Adipocyte (in vitro differentiated cells): Measurements from ENCODE around the gene ME2.
A peak's percentile ranks its signal among the peaks of the same experiment; 100 is the strongest.
"Not testable (repeated sequence)": the region's sequence is repeated elsewhere in the genome, so short reads cannot be mapped to it uniquely, and the experiment has no call there.

Experiments used
- DNase-seq: peaks from one replicate; pipeline ENCODE4 v3.0.0-alpha.2; 2015; ENCODE audit warnings: low read depth
- H3K27me3 ChIP-seq: replicated peaks from 2 replicates; pipeline ENCODE4 v1.7.0; 2013; ENCODE audit warnings: mild to moderate bottlenecking, low read length, moderate library complexity; ENCODE audit not compliant: control insufficient read depth, insufficient read depth
- H3K36me3 ChIP-seq: 2 replicates; pipeline ENCODE4 v1.7.0; 2013; ENCODE audit warnings: low read length, mild to moderate bottlenecking, moderate library complexity; ENCODE audit not compliant: control insufficient read depth, insufficient read depth, severe bottlenecking
- H3K4me1 ChIP-seq: 2 replicates; pipeline ENCODE4 v1.7.0; 2013; ENCODE audit warnings: mild to moderate bottlenecking, low read length, moderate library complexity; ENCODE audit not compliant: control insufficient read depth, insufficient read depth
- H3K4me3 ChIP-seq: 2 replicates; pipeline ENCODE4 v1.7.0; 2013; ENCODE audit warnings: mild to moderate bottlenecking, low read length, moderate library complexity
- H3K9ac ChIP-seq: 2 replicates; pipeline ENCODE4 v1.7.0; 2013; ENCODE audit warnings: mild to moderate bottlenecking, low read length, moderate library complexity
- H3K9me3 ChIP-seq: 2 replicates; pipeline ENCODE4 v1.7.0; 2013; ENCODE audit warnings: mild to moderate bottlenecking, low read length, moderate library complexity; ENCODE audit not compliant: control insufficient read depth

Gene ME2

GRCh38 chr18:50862401-50862800 is 16.5 kb upstream of the ME2 start:
- H3K36me3 ChIP-seq = no peaks in the 10 kb centered on the region
- H3K4me3 ChIP-seq = no peak overlapping the region
- peaks cover 9% of the 10 kb centered on the region for H3K4me1 ChIP-seq
- H3K9me3 ChIP-seq = no peaks in the 10 kb centered on the region
- H3K9ac ChIP-seq = no peak overlapping the region
- H3K27me3 ChIP-seq = no peaks in the 10 kb centered on the region
- no peak for DNase-seq

GRCh38 chr18:50863840-50864375 is 15.0 kb upstream of the ME2 start:
- H3K36me3 ChIP-seq = no peaks in the 10 kb centered on the region
- H3K4me1 ChIP-seq = peaks cover 13% of the 10 kb centered on the region
- H3K9ac ChIP-seq = no peak overlapping the region
- no peaks in the 10 kb centered on the region for H3K27me3 ChIP-seq
- no peaks in the 10 kb centered on the region for H3K9me3 ChIP-seq
- H3K4me3 ChIP-seq = no peak overlapping the region
- DNase-seq = no peak

DNA sequence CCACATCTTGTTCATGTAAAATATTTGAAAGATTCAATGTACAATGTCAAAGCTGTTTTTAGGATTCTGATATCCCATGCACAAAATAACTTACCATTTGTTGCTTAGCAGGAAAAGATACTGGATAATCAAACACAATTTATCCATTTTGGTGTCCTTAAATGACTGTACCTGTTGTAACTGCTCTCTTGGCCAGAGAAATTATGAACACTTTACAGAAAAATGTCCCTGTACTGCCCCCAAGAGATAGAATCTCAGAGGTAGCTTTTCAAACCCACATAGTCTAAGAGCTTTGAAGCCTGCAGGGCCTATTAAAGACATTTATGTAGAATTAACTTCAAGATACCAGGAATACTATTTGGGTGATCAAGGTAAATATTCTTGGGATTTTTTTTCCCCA is 12.2 kb upstream of the ME2 start:
- no peak overlapping the region for H3K4me3 ChIP-seq
- H3K9me3 ChIP-seq = no peaks in the 10 kb centered on the region
- H3K27me3 ChIP-seq = no peaks in the 10 kb centered on the region
- peaks cover 20% of the 10 kb centered on the region for H3K4me1 ChIP-seq
- DNase-seq = peak; percentile 43
- no peak overlapping the region for H3K9ac ChIP-seq
- H3K36me3 ChIP-seq = no peaks in the 10 kb centered on the region

- no peak for DNase-seq
- H3K4me3 ChIP-seq = no peak overlapping the region
- peaks cover 20% of the 10 kb centered on the region for H3K4me1 ChIP-seq
- H3K9me3 ChIP-seq = no peaks in the 10 kb centered on the region
- H3K27me3 ChIP-seq = no peaks in the 10 kb centered on the region
- no peak overlapping the region for H3K9ac ChIP-seq
- H3K36me3 ChIP-seq = no peaks in the 10 kb centered on the region
Observed at GRCh38 chr18:50869150-50869549, 9.8 kb upstream of the ME2 start.

DNA sequence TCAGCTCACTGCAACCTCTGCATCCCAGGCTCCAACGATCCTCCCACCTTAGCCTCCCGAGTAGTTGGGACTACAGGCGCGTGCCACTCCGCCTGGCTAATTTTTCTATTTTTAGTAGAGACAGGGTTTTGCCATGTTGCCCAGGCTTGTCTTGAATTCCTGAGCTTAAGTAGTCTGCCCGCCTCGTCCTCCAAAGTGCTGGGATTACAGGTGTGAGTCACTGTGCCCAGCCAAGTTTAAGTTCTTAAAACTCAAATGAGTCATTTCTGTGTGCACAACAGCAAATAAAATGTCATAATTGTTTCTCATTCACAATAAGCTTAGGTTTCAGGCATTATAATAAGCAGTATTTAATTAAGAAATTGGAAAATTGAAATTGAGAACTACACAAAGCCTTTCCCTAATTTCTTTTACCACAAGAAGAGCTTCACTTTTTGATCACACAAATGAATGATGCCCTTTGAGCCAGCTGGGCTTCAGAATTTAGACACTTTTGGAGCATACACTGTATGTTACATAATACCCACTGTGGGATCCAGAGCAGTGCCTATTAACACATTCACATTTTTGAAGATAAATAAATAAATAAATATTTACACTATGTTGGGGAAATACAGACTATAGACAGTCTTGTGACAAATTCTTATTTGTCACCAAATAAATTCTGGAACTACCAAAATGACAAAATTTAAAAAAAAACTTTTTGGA is 8.6 kb upstream of the ME2 start:
- H3K27me3 ChIP-seq = no peaks in the 10 kb centered on the region
- DNase-seq = peak; percentile 72
- no peak overlapping the region for H3K4me3 ChIP-seq
- no peak overlapping the region for H3K9ac ChIP-seq
- no peaks in the 10 kb centered on the region for H3K36me3 ChIP-seq
- H3K9me3 ChIP-seq = no peaks in the 10 kb centered on the region
- H3K4me1 ChIP-seq = peaks cover 20% of the 10 kb centered on the region

- no peaks in the 10 kb centered on the region for H3K27me3 ChIP-seq
- no peak overlapping the region for H3K4me3 ChIP-seq
- H3K9ac ChIP-seq = no peak overlapping the region
- H3K36me3 ChIP-seq = no peaks in the 10 kb centered on the region
- H3K9me3 ChIP-seq = no peaks in the 10 kb centered on the region
- DNase-seq = no peak
- peaks cover 11% of the 10 kb centered on the region for H3K4me1 ChIP-seq
Observed at GRCh38 chr18:50871846-50872245, 7.1 kb upstream of the ME2 start.

GRCh38 chr18:50875966-50876536 is 2.9 kb upstream of the ME2 start:
- H3K4me1 ChIP-seq = peaks cover 12% of the 10 kb centered on the region
- H3K36me3 ChIP-seq = no peaks in the 10 kb centered on the region
- no peaks in the 10 kb centered on the region for H3K9me3 ChIP-seq
- no peak overlapping the region for H3K4me3 ChIP-seq
- no peaks in the 10 kb centered on the region for H3K27me3 ChIP-seq
- no peak overlapping the region for H3K9ac ChIP-seq
- DNase-seq = no peak

DNA sequence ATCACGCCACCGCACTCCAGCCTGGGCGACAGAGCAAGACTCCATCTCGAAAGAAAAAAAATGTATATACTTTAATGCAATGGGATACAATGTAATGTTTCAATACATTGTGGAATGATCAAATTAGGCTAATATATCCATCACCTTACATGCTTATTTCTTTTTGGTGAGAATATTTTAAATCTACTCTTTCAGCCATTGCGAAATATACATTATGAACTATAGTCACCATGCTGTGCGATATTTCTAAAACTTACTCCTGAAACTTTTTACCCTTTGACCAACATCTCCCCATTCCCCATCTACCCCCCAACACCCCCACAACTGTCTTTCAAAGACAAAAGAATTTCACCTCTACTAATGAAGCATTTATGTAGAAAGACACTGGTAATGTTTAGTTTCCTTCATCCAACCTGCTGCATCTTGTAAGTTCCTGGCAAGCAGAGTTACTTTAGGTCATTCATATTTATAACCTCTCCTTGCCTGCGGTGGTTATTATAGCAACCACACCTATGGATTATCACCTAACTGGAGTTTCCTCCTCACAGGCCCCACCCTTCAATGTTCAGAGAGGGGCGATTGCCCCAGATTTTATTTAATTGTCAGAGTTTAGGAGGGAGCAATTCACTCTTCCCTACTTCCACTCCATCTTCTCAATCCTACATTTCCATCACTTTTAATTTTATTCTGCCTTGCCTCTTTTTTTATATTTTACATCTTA is 1.2 kb upstream of the ME2 start:
- DNase-seq = no peak
- H3K4me3 ChIP-seq = peak overlapping the region; percentile 100
- no peaks in the 10 kb centered on the region for H3K27me3 ChIP-seq
- no peaks in the 10 kb centered on the region for H3K36me3 ChIP-seq
- H3K4me1 ChIP-seq = peaks cover 12% of the 10 kb centered on the region
- H3K9ac ChIP-seq = peak overlapping the region; percentile 97
- H3K9me3 ChIP-seq = no peaks in the 10 kb centered on the region

DNA sequence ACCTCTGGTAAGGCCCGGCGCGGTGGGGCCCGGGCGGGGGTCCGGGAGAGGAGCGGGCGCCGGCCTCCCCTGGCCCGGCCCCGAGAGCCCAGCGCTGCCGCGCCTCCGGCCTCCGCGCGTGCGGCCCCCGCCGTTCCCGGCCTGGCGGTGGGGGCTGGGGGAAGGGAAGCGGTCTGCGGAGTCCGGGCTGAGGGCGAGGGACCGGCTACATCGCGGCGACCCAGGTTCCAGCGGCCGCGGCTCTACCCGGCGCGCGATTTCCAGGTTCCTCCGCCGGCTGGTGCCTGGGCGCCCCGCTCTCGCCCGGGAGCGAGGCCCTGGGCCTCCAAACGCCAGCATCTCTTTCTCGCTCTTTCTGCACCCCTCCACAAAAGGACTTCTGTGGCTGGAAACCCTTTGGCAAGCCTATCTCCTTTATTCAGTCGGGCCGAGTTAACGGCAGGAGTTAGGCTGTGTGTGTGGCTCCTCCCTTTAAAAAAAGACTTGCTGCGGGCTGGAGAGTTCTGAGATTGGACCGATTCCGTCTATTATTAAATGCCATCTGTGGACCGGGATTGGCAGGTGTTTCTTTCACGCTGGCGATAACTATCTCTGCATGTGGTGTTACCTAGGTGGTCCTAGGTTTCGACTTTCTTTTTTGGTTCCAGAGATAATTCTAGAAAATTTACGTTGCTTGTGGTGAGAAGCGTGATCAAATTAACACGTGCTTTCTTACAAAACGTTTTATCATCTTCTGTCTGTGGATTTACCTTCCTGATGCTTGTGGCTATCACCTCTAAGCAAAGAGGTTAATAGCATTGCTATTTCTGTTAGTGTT is 592 bp downstream of the ME2 start:
- Histone ChIP-seq H3K9ac (peak overlapping the region; percentile 86), H3K9me3 (no peaks in the 10 kb centered on the region), H3K27me3 (no peaks in the 10 kb centered on the region), H3K4me3 (peak overlapping the region; percentile 100), H3K36me3 (no peaks in the 10 kb centered on the region), H3K4me1 (peaks cover 16% of the 10 kb centered on the region)
- no peak for DNase-seq

- Histone ChIP-seq H3K4me3 (peak overlapping the region; percentile 100), H3K4me1 (peaks cover 16% of the 10 kb centered on the region), H3K9ac (peak overlapping the region; percentile 86), H3K9me3 (no peaks in the 10 kb centered on the region), H3K27me3 (no peaks in the 10 kb centered on the region), H3K36me3 (no peaks in the 10 kb centered on the region)
- no peak for DNase-seq
Observed at GRCh38 chr18:50880119-50880465, 1.2 kb downstream of the ME2 start.

GRCh38 chr18:50880944-50881343 is 2.0 kb downstream of the ME2 start:
- H3K9me3 ChIP-seq, H3K9ac ChIP-seq, DNase-seq, H3K4me3 ChIP-seq, H3K36me3 ChIP-seq, H3K27me3 ChIP-seq: not testable (repeated sequence)
- peaks cover 16% of the 10 kb centered on the region for H3K4me1 ChIP-seq
